ENCODE measurements around the gene BUD31. TPM values are rescaled to one million over a fixed set of nuclear protein-coding genes. Genes with fewer than 3 reads are reported as not detected.
A peak's percentile ranks its signal among the peaks of the same experiment; 100 is the strongest.

Gene BUD31
- total RNA-seq, 1 donor from 2014 or later: 176 TPM

- no peaks in the 10 kb centered on the region for H3K9me3 Mint-ChIP-seq (ENCODE audit: unreplicated experiment)
- peaks cover 16% of the 10 kb centered on the region for H3K4me1 Mint-ChIP-seq (ENCODE audit: low read depth, unreplicated experiment)
- peak overlapping the region; percentile 99 for H3K27ac ChIP-seq (ENCODE audit: low read depth, low read length)
- H4K20me1 ChIP-seq (ENCODE audit: insufficient read depth, low read length): peaks cover 68% of the 10 kb centered on the region
- peak overlapping the region; percentile 99 for H3K9ac ChIP-seq (ENCODE audit: low read length)
- peak overlapping the region; percentile 98 for H3K4me3 ChIP-seq (ENCODE audit: insufficient read depth, low read depth, low read length)
- H3K79me2 ChIP-seq (ENCODE audit: insufficient read depth, low read length): peaks cover 88% of the 10 kb centered on the region
- H3K27ac Mint-ChIP-seq (ENCODE audit: unreplicated experiment): peak overlapping the region; percentile 86
- TF ChIP-seq CTCF (IDR thresholded peaks at IDR 0.05; ENCODE audit: insufficient read depth, low read depth, low read length) (no peak), EZH2 (IDR thresholded peaks at IDR 0.05; ENCODE audit: insufficient read depth, low read length) (no peak)
- H3K27me3 ChIP-seq (ENCODE audit: insufficient read depth, low read length): no peaks in the 10 kb centered on the region
- peaks cover 26% of the 10 kb centered on the region for H3K36me3 ChIP-seq (ENCODE audit: insufficient read depth, low read length)
- H3K4me2 ChIP-seq (ENCODE audit: low read length): peak overlapping the region; percentile 87
- H3K27me3 Mint-ChIP-seq (ENCODE audit: low read depth, unreplicated experiment): no peaks in the 10 kb centered on the region
- H3K4me1 ChIP-seq (ENCODE audit: insufficient read depth, low read length): peaks cover 17% of the 10 kb centered on the region
- FAIRE-seq (no peak), DNase-seq (ENCODE audit: low read depth) (no peak)
- H2AFZ ChIP-seq (ENCODE audit: low read depth, low read length): peak overlapping the region; percentile 92
- peak overlapping the region; percentile 97 for H3K4me3 Mint-ChIP-seq (ENCODE audit: unreplicated experiment)
- peaks cover 6% of the 10 kb centered on the region for H3K36me3 Mint-ChIP-seq (ENCODE audit: low read depth, unreplicated experiment)
- H3K9me3 ChIP-seq (ENCODE audit: insufficient read depth, low read depth, low read length): no peaks in the 10 kb centered on the region
Observed at GRCh38 chr7:99409192-99409572, 413 bp downstream of the BUD31 start.

- Histone ChIP-seq H4K20me1 (ENCODE audit: insufficient read depth, low read length) (peaks cover 66% of the 10 kb centered on the region), H3K36me3 (ENCODE audit: insufficient read depth, low read length) (peaks cover 29% of the 10 kb centered on the region), H3K9me3 (ENCODE audit: insufficient read depth, low read depth, low read length) (no peaks in the 10 kb centered on the region), H3K27me3 (ENCODE audit: insufficient read depth, low read length) (no peaks in the 10 kb centered on the region), H3K79me2 (ENCODE audit: insufficient read depth, low read length) (peaks cover 82% of the 10 kb centered on the region), H3K27ac (ENCODE audit: low read depth, low read length) (peak overlapping the region; percentile 99), H3K4me2 (ENCODE audit: low read length) (peak overlapping the region; percentile 87), H3K9ac (ENCODE audit: low read length) (peak overlapping the region; percentile 99), H3K4me1 (ENCODE audit: insufficient read depth, low read length) (peaks cover 10% of the 10 kb centered on the region), H2AFZ (ENCODE audit: low read depth, low read length) (no peak overlapping the region), H3K4me3 (ENCODE audit: insufficient read depth, low read depth, low read length) (peak overlapping the region; percentile 98)
- Mint-ChIP-seq H3K9me3 (ENCODE audit: unreplicated experiment) (no peaks in the 10 kb centered on the region), H3K27me3 (ENCODE audit: low read depth, unreplicated experiment) (no peaks in the 10 kb centered on the region), H3K4me3 (ENCODE audit: unreplicated experiment) (peak overlapping the region; percentile 97), H3K36me3 (ENCODE audit: low read depth, unreplicated experiment) (peaks cover 6% of the 10 kb centered on the region), H3K4me1 (ENCODE audit: low read depth, unreplicated experiment) (peaks cover 14% of the 10 kb centered on the region), H3K27ac (ENCODE audit: unreplicated experiment) (peak overlapping the region; percentile 86)
- no peak for DNase-seq (ENCODE audit: low read depth)
- TF ChIP-seq CTCF (IDR thresholded peaks at IDR 0.05; ENCODE audit: insufficient read depth, low read depth, low read length) (no peak), EZH2 (IDR thresholded peaks at IDR 0.05; ENCODE audit: insufficient read depth, low read length) (no peak)
- no peak for FAIRE-seq
Observed at GRCh38 chr7:99409806-99410205, 1.0 kb downstream of the BUD31 start.

GRCh38 chr7:99410635-99411034 is 1.9 kb downstream of the BUD31 start:
- Histone ChIP-seq H3K4me2 (ENCODE audit: low read length) (peak overlapping the region; percentile 87), H3K9ac (ENCODE audit: low read length) (no peak overlapping the region)

More at GRCh38 chr7:99410635-99411034, 1.9 kb downstream of the BUD31 start:
- H4K20me1 ChIP-seq (ENCODE audit: insufficient read depth, low read length): peaks cover 63% of the 10 kb centered on the region
- no peak overlapping the region for H3K27ac ChIP-seq (ENCODE audit: low read depth, low read length)
- H3K36me3 Mint-ChIP-seq (ENCODE audit: low read depth, unreplicated experiment): peaks cover 10% of the 10 kb centered on the region
- H3K27me3 Mint-ChIP-seq (ENCODE audit: low read depth, unreplicated experiment): no peaks in the 10 kb centered on the region
- peak overlapping the region; percentile 97 for H3K4me3 Mint-ChIP-seq (ENCODE audit: unreplicated experiment)
- no peaks in the 10 kb centered on the region for H3K27me3 ChIP-seq (ENCODE audit: insufficient read depth, low read length)
- no peaks in the 10 kb centered on the region for H3K9me3 ChIP-seq (ENCODE audit: insufficient read depth, low read depth, low read length)
- H3K4me3 ChIP-seq (ENCODE audit: insufficient read depth, low read depth, low read length): no peak overlapping the region
- H3K27ac Mint-ChIP-seq (ENCODE audit: unreplicated experiment): peak overlapping the region; percentile 80
- TF ChIP-seq EZH2 (IDR thresholded peaks at IDR 0.05; ENCODE audit: insufficient read depth, low read length): no peak
- TF ChIP-seq CTCF (IDR thresholded peaks at IDR 0.05; ENCODE audit: insufficient read depth, low read depth, low read length): no peak
- H3K9me3 Mint-ChIP-seq (ENCODE audit: unreplicated experiment): no peaks in the 10 kb centered on the region
- no peak overlapping the region for H2AFZ ChIP-seq (ENCODE audit: low read depth, low read length)
- DNase-seq (ENCODE audit: low read depth) (no peak), FAIRE-seq (no peak)
- peaks cover 7% of the 10 kb centered on the region for H3K4me1 ChIP-seq (ENCODE audit: insufficient read depth, low read length)
- H3K36me3 ChIP-seq (ENCODE audit: insufficient read depth, low read length): peaks cover 29% of the 10 kb centered on the region
- H3K79me2 ChIP-seq (ENCODE audit: insufficient read depth, low read length): peaks cover 74% of the 10 kb centered on the region
- H3K4me1 Mint-ChIP-seq (ENCODE audit: low read depth, unreplicated experiment): peaks cover 18% of the 10 kb centered on the region

Measured in astrocyte (in vitro differentiated cells and primary cell).